GM18519 (cell line): ENCODE data around the gene TLNRD1.

ENCODE experiments used
- ATAC-seq: cut with Tn5 transposase; IDR thresholded peaks from one replicate; pipeline ENCODE4 v1.9.1; 2021; ENCODE audit warnings: mild to moderate bottlenecking, moderate library complexity; ENCODE audit not compliant: unreplicated experiment, low FRiP score

TLNRD1 gene

GRCh38 chr15:81000144-81000623 lies 539 bp upstream of the TLNRD1 start:
- ATAC-seq, result no peak

- peak; percentile 28 for ATAC-seq
Observed at GRCh38 chr15:81001152-81002008, 657 bp downstream of the TLNRD1 start.

GRCh38 chr15:81002009-81002330 lies 1.2 kb downstream of the TLNRD1 start:
- no peak for ATAC-seq

- no peak for ATAC-seq
Observed at GRCh38 chr15:81002331-81003096, 1.8 kb downstream of the TLNRD1 start.

- no peak for ATAC-seq
Observed at GRCh38 chr15:81003097-81003350, 2.3 kb downstream of the TLNRD1 start.

GRCh38 chr15:81006124-81006523 lies 5.4 kb downstream of the TLNRD1 start:
- no peak for ATAC-seq

- no peak for ATAC-seq
Observed at GRCh38 chr15:81007428-81008064, 6.8 kb downstream of the TLNRD1 start.

GRCh38 chr15:81008312-81008711 lies 7.6 kb downstream of the TLNRD1 start:
- ATAC-seq, result no peak

- no peak for ATAC-seq
Observed at GRCh38 chr15:81010086-81010485, 9.4 kb downstream of the TLNRD1 start.

GRCh38 chr15:81011593-81011992 lies 10.9 kb downstream of the TLNRD1 start:
- ATAC-seq, result no peak

- no peak for ATAC-seq
Observed at GRCh38 chr15:81012588-81012987, 11.9 kb downstream of the TLNRD1 start.

GRCh38 chr15:81013396-81013929 lies 12.7 kb downstream of the TLNRD1 start:
- ATAC-seq, result no peak

- ATAC-seq, result no peak
Observed at GRCh38 chr15:81014446-81015093, 13.8 kb downstream of the TLNRD1 start.

GRCh38 chr15:81015621-81016488 lies 15.1 kb downstream of the TLNRD1 start:
- ATAC-seq, result no peak

- no peak for ATAC-seq
Observed at GRCh38 chr15:81016489-81017068, 15.9 kb downstream of the TLNRD1 start.

- no peak for ATAC-seq
Observed at GRCh38 chr15:81018197-81018596, 17.5 kb downstream of the TLNRD1 start.

GRCh38 chr15:81021321-81021720 lies 20.6 kb downstream of the TLNRD1 start:
- no peak for ATAC-seq

GRCh38 chr15:81023483-81024264 lies 23.0 kb downstream of the TLNRD1 start:
- ATAC-seq, result peak; percentile 94
